CD4-positive, alpha-beta T cell treated with Interleukin-4 for 1 hour (primary cell): ENCODE measurements around the gene CCND3.
"Not testable (repeated sequence)": the region's sequence is repeated elsewhere in the genome, so short reads cannot be mapped to it uniquely, and the experiment has no call there.

Experiments used
- DNase-seq, 2 donors: peaks; one replicate each; pipeline ENCODE4 v3.0.0-alpha.2; 2020 to 2022

Gene CCND3

GRCh38 chr6:41947581-41948220 lies 6.1 kb upstream of the CCND3 start:
- DNase-seq = no peak

- no peak for DNase-seq
These were observed 1.8 kb upstream of the CCND3 start for GRCh38 chr6:41943456-41943855.

- DNase-seq = not testable (repeated sequence)
These were observed 1.3 kb upstream of the CCND3 start for GRCh38 chr6:41942882-41943281.

DNA sequence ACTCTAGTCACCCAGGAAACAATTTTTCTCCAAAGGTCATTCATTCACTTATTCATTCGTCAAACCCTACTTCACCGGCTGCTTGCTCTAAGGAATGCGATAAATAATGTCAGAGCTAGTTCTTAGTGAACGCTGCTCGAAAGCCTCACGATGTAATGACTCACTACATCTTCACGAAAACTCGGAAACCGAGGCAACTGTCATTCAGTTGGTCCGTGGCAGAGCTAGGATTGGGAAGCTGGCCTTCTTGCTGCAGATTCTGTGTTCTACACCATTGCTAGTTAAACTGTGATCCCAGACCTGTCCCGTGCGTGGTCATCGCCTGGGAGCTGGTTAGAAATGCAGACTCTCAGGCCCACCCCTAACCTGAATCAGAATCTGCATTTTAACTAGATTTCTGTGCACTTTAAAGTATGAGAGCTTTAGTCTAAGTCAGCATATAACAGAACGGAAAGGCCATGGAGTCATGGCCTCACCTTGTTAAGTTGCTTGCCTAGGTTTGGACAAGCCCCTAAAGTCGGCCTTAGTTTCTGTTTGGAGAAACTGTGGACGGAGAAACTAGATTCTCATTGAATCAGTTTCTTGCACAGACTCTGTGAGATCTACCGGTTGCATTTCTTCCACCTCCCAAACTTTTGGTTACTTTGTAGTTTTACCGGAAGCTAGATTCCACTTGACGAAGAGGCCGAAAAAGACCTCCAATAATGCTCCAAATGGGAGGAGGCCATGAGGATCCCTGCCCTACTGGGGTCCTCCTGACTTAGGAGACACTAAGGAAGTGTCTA lies 651 bp upstream of the CCND3 start:
- peak in 1 of 2 donors; percentile 6 for DNase-seq

DNA sequence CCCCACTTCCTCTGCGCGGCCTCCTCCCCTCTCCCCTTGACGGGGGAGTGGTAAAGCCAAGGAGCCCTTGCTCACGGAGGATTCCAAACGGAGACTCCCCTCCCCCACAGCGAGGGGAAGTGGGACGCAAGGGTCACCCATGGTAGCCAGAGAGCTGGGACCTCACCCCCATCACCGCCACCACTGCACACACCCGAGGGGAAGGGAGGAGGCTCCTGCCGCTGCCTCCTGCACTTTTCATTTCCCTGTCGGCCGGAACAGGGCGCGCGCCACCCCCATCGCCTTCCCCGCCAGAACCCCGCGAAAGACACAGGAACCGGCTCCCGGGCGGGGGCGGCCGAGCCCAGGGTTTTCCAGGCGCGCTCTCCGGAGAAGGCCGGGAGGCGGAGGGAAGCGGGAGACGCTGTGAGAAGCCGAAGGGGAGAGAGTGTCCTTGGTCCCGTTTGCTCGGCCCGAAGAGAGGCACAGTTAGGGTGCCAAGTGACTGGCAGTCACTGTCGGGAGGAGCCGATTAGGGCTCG lies 789 bp downstream of the CCND3 start:
- DNase-seq = peak; percentile 46 to 53

DNA sequence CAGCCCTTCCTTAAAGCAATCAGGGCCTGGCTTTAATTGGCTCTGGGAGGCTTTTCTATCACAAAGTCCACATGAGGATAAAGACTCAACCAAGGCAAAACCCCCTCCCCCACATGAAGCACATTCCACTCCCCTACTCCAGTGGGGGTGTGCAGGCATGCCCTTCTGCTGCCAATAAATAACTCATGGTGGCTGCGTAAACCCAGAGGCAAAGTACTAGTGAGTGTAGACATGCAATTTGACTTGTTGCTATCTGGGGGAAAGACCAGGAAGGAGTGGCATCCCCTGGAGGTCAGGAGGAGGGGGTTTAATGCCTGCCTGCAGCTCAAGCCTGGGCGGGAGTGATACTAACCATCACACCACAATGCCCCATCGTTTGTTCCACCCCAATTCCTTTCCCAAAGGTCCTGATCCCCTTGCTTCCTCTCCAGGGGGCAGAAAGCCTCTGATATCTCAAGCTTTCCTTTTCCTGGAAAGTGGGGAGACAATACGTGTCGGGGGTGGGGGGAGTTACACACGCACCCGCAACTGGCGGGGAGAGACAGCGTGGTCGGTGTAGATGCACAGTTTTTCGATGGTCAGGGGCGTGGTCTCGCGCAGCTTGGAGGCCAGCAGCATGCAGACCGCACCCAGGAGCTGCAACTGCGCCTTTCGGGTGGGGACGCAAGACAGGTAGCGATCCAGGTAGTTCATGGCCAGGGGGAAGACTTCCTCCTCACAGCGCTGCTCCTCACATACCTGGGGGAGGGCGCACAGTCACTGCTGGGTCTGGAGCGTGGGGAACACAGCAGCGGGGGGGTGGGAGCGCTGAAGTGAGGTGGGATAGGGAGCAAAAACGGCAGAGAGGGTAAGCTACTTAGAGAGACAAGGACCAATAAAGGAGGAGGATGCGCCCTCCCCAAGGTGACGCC lies 1.5 kb downstream of the CCND3 start:
- no peak for DNase-seq

- DNase-seq = peak; percentile 19 to 52
These were observed 2.3 kb downstream of the CCND3 start for GRCh38 chr6:41939176-41939847.

DNA sequence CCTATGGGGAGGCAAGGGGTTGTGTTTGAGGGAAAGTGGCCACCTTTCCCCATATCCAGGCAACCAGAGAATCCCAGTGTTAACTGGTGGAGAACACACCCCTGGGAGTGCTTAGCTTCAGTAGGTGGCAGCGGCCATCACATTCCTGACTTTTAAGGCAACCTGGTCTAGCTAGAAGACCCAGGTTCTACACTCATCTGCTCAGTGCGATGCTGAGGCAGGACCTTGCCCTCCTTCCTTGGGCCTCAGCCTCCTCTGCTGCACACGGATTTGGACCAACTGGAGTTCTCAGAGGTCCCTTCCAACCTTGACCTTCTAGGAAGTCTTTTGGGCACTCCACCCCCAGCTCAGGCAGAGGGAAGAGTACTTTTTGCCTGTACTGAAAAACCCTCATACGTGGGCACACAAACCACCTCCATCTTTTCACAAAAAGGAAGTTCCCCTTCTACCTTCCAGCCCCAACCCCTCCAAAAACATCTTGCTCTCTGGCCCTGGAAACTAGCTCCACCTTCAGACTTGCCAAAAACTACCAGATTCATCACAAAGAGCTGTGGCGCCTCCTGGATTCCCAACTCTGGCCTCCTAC lies 2.9 kb downstream of the CCND3 start:
- DNase-seq = peak in 1 of 2 donors; percentile 14

GRCh38 chr6:41937861-41938574 lies 3.6 kb downstream of the CCND3 start:
- DNase-seq = peak; percentile 58 to 70

DNA sequence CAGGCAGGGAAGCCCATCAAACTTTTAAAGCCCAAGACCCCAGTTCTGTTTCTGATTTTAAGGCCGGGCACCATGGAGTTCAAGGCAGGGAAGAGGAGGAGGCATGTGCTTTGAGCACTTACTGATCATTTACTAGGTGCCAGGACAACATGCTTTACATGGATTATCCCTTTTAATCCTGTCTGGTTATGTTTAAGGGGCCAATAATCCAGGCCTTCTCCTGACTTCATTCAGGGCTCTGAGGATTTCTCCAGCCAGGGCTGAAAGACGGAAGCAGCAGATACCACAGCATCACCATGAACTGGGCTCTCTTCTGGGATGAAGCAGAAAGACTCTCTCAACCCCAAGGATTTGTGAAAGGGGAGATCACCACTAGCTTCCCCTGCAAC lies 4.1 kb downstream of the CCND3 start:
- no peak for DNase-seq

DNA sequence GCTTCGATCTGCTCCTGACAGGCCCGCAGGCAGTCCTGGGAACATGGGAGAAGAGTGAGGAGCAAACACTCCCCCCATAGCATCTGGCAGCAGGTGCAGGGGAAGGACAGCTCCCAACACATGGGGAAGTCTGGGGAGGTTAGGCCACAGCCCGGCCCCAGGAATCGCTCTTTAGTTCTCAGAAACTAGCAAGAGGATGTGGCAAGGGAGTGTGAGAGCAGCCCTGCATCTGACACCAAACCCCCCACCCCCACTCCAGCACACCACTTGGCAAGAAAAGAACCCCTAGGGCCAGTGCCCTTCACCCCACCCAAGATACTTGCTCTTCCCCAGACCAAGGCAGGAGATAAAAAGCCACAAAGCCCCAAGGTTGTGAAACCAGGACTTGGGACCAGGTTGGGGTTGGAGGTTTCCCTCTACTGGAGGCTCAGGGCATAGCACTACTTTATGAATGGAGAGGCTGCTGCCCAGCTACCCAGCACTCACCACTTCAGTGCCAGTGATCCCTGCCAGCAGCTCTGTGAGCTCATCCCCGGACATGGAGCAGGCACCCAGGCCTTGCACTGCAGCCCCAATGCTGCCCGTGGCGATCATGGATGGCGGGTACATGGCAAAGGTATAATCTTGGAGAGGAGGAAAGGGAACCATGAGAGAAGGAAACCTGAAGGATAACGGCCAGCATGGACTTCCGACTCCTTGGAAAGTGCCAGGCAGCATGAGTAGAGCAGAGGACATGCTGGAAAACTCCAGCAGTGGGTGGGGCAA lies 5.4 kb downstream of the CCND3 start:
- DNase-seq = peak; percentile 88 to 91

DNA sequence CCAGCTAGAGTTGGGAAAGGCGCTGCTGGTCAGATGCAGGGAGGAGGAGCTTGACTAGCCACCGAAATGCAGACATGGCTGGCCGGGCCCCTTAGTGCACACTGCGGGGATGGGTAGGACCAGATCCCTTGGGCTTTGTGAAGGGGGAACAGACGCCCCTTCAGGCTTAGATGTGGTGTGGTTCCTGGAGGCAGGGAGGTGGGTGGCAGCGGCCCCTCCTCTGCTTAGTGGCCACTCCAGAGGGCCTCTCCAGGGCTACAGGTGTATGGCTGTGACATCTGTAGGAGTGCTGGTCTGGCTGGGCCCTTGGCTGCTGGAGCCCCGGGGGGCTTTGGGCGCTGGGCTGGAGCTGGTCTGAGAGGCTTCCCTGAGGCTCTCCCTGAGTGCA lies 5.9 kb downstream of the CCND3 start:
- DNase-seq = no peak

GRCh38 chr6:41935193-41935574 lies 6.4 kb downstream of the CCND3 start:
- DNase-seq = no peak

GRCh38 chr6:41934278-41935192 lies 7.1 kb downstream of the CCND3 start:
- no peak for DNase-seq

GRCh38 chr6:41932378-41932777 lies 9.2 kb downstream of the CCND3 start:
- DNase-seq = no peak

- DNase-seq = no peak
These were observed 9.8 kb downstream of the CCND3 start for GRCh38 chr6:41931792-41932191.

DNA sequence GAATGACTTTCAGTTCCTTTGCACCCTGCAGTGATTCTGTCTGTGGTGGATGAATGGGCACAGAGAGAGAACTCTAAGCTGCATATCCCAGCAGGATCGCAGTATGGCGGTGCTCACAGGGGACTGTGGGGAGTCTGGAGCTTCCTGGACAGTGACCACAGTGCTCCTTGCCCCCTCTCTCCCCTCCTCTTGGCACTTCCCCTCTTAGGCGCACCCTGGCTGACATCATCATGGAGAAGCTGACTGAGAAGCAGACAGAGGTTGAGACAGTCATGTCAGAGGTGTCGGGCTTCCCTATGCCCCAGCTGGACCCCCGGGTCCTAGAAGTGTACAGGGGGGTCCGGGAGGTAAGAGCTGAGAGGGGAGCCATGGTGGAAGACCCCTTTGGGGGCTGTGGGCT lies 11.7 kb downstream of the CCND3 start:
- no peak for DNase-seq

- no peak for DNase-seq
These were observed 14.4 kb downstream of the CCND3 start for GRCh38 chr6:41927253-41927652.

GRCh38 chr6:41922154-41922553 lies 19.5 kb downstream of the CCND3 start:
- no peak for DNase-seq

GRCh38 chr6:41921712-41921998 lies 20.0 kb downstream of the CCND3 start:
- DNase-seq = no peak
